Measurements from ENCODE around the gene PRUNE1.

The PRUNE1 gene

GRCh38 chr1:150971583-150972416 lies 36.4 kb upstream of the PRUNE1 start:
- Histone ChIP-seq H3K9ac (ENCODE audit: low read length) (no peak overlapping the region), H2AFZ (ENCODE audit: low read depth, low read length) (no peak overlapping the region), H3K4me2 (ENCODE audit: low read length) (peak overlapping the region; percentile 97), H3K79me2 (ENCODE audit: low read length) (peaks cover 82% of the 10 kb centered on the region), H3K4me3 (ENCODE audit: low read length) (no peak overlapping the region), H3K36me3 (replicated peaks; ENCODE audit: low read depth, low read length) (peaks cover 23% of the 10 kb centered on the region), H3K27me3 (ENCODE audit: low read depth, low read length) (no peaks in the 10 kb centered on the region), H3K4me1 (ENCODE audit: low read length) (peaks cover 33% of the 10 kb centered on the region), H3K27ac (ENCODE audit: low read length) (no peak overlapping the region), H4K20me1 (ENCODE audit: insufficient read depth, low read length) (peaks cover 43% of the 10 kb centered on the region), H3K9me3 (ENCODE audit: insufficient read depth, low read length) (no peaks in the 10 kb centered on the region)
- TF ChIP-seq CTCF (IDR thresholded peaks at IDR 0.05; ENCODE audit: low read depth, low read length) (no peak), EZH2phosphoT487 (IDR thresholded peaks at IDR 0.05; ENCODE audit: low read depth) (no peak)

GRCh38 chr1:150972417-150972940 lies 35.8 kb upstream of the PRUNE1 start:
- H3K4me2 ChIP-seq (ENCODE audit: low read length), result peak overlapping the region; percentile 97
- peaks cover 82% of the 10 kb centered on the region for H3K79me2 ChIP-seq (ENCODE audit: low read length)
- peaks cover 43% of the 10 kb centered on the region for H4K20me1 ChIP-seq (ENCODE audit: insufficient read depth, low read length)
- H3K27me3 ChIP-seq (ENCODE audit: low read depth, low read length), result no peaks in the 10 kb centered on the region
- H3K9ac ChIP-seq (ENCODE audit: low read length), result peak overlapping the region; percentile 87; the same call in 1 of the 2 replicates
- H3K4me3 ChIP-seq (ENCODE audit: low read length), result peak overlapping the region; percentile 87
- no peak overlapping the region for H3K27ac ChIP-seq (ENCODE audit: low read length)
- no peak overlapping the region for H2AFZ ChIP-seq (ENCODE audit: low read depth, low read length)
- no peak for TF ChIP-seq CTCF (IDR thresholded peaks at IDR 0.05; ENCODE audit: low read depth, low read length)
- no peak for TF ChIP-seq EZH2phosphoT487 (IDR thresholded peaks at IDR 0.05; ENCODE audit: low read depth)
- no peaks in the 10 kb centered on the region for H3K9me3 ChIP-seq (ENCODE audit: insufficient read depth, low read length)
- H3K36me3 ChIP-seq (replicated peaks; ENCODE audit: low read depth, low read length), result peaks cover 17% of the 10 kb centered on the region
- H3K4me1 ChIP-seq (ENCODE audit: low read length), result peaks cover 40% of the 10 kb centered on the region

DNA sequence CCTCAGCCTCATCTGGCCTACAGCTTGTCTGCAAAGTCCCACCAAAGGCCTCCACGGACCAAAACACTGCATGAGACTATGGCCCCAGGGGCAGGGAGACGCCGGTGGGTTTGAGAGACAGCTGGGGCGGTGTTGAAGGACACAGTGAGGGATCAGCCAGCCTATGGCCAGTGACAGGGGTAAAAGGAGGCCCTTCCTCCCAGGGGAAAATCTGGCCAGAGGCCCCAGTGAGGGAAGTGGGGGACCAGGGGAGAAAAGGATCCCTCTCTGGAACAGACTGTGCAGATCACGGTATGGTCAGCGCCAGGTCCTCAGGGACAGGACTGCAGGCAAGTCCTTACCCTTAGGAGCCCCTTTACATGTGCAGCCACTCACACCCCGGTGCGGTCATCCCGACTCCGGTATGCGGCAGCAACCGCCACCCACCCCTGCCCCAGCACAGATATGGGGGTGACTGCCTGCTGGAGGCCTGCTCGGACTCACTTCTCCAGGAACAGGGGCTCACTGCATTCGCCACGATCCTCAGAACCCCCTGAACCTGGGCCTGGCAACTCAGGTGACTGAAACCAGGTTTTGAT lies 34.9 kb upstream of the PRUNE1 start:
- Histone ChIP-seq H3K4me2 (ENCODE audit: low read length) (peak overlapping the region; percentile 97), H4K20me1 (ENCODE audit: insufficient read depth, low read length) (peaks cover 43% of the 10 kb centered on the region), H3K9me3 (ENCODE audit: insufficient read depth, low read length) (no peaks in the 10 kb centered on the region), H3K36me3 (replicated peaks; ENCODE audit: low read depth, low read length) (peaks cover 8% of the 10 kb centered on the region), H3K4me1 (ENCODE audit: low read length) (peaks cover 44% of the 10 kb centered on the region), H3K4me3 (ENCODE audit: low read length) (peak overlapping the region; percentile 87), H3K27ac (ENCODE audit: low read length) (peak overlapping the region; percentile 57), H2AFZ (ENCODE audit: low read depth, low read length) (0 out of 2 replicates have a peak overlapping the region, but pooled peaks have one; percentile 15), H3K27me3 (ENCODE audit: low read depth, low read length) (no peaks in the 10 kb centered on the region), H3K9ac (ENCODE audit: low read length) (peak overlapping the region; percentile 87), H3K79me2 (ENCODE audit: low read length) (peaks cover 79% of the 10 kb centered on the region)
- TF ChIP-seq EZH2phosphoT487 (IDR thresholded peaks at IDR 0.05; ENCODE audit: low read depth) (no peak), CTCF (IDR thresholded peaks at IDR 0.05; ENCODE audit: low read depth, low read length) (no peak)
